HepG2 (cell line): Measurements from ENCODE around the gene UBE3B. TPM values are rescaled to one million over a fixed set of nuclear protein-coding genes. Genes with fewer than 3 reads are reported as not detected.

Source experiments
- ASH2L ChIP-seq: fragments of 300-600, 200-600 bp; sonication (generic); IDR thresholded peaks from 2 replicates; pipeline ENCODE4 v1.7.0; 2017; ENCODE audit warnings: low read depth, mild to moderate bottlenecking, moderate library complexity, mixed read lengths, low read length; ENCODE audit not compliant: insufficient read length
- HNF1A ChIP-seq, 2 experiments: sonication (generic) in 1 of 2; formaldehyde crosslinking in 1 of 2; IDR thresholded peaks; 2 replicates each; pipeline versions ENCODE4 v1.4.0 to v1.6.1; 2016 to 2020; ENCODE audit warnings: borderline replicate concordance in 1 of 2, low read depth in 1 of 2, mild to moderate bottlenecking in 1 of 2, missing genetic modification reagents in 1 of 2
- KLF11 ChIP-seq: IDR thresholded peaks from 2 replicates; pipeline ENCODE4 v1.6.1; 2016; ENCODE audit warnings: missing compliant biosample characterization
- SMC3 ChIP-seq: IDR thresholded peaks from 2 replicates; pipeline ENCODE4 v1.6.1; 2011; ENCODE audit warnings: low read length, improper control_type of control experiment
- SRSF1 ChIP-seq: fragments of 200-400 bp; formaldehyde crosslinking; optimal IDR thresholded peaks from 2 replicates; pipeline ENCODE3; 2017; ENCODE audit warnings: mild to moderate bottlenecking, low read depth, low read length, moderate library complexity
- SRSF4 ChIP-seq: fragments of 200-400 bp; formaldehyde crosslinking; IDR thresholded peaks from one replicate; pipeline ENCODE4 v1.6.1; 2018; ENCODE audit warnings: mild to moderate bottlenecking, low read depth, low read length, moderate library complexity; ENCODE audit not compliant: poor library complexity, severe bottlenecking
- TAF15 ChIP-seq: fragments of 200-400 bp; formaldehyde crosslinking; IDR thresholded peaks from one replicate; pipeline ENCODE4 v1.6.1; 2018; ENCODE audit warnings: mild to moderate bottlenecking, low read depth, low read length; ENCODE audit not compliant: poor library complexity, severe bottlenecking
- TFAP4 ChIP-seq: sonication (generic); IDR thresholded peaks from 2 replicates; pipeline ENCODE4 v1.6.1; 2016; ENCODE audit warnings: low read depth, borderline replicate concordance
- TFDP2 ChIP-seq: sonication (generic); formaldehyde crosslinking; IDR thresholded peaks from 2 replicates; pipeline ENCODE4 v1.4.0; 2020; ENCODE audit warnings: missing genetic modification reagents
- ZHX2 ChIP-seq, 2 experiments: sonication (generic) in 1 of 2; formaldehyde crosslinking in 1 of 2; IDR thresholded peaks; 2 replicates each; pipeline versions ENCODE4 v1.6.1 to v1.9.0; 2014 to 2022; ENCODE audit warnings: antibody characterized with exemption in 1 of 2, borderline replicate concordance in 1 of 2, inconsistent platforms in 1 of 2, low read depth in 1 of 2, missing genetic modification reagents in 1 of 2
- ZSCAN31 ChIP-seq: sonication (generic); formaldehyde crosslinking; IDR thresholded peaks from 2 replicates; pipeline ENCODE4 v1.5.0; 2020; ENCODE audit warnings: low read depth, mild to moderate bottlenecking, missing genetic modification reagents
- polyA plus RNA-seq, 8 experiments: library from polyadenylated mRNA; depleted of rRNA in 3 of 8; stranded (reverse) in 7 of 8; unstranded in 1 of 8; fragments of >200 nt; fragmentation: Illumina TruSeq in 4 of 8; extraction: Trizol in 4 of 8; gene quantifications; 2 replicates each; pipeline versions ENCODE4 v1.2.1 to v1.2.3, GENCODE V29; 2011 to 2016; ENCODE audit warnings: low read depth in 4 of 8, missing spikeins in 1 of 8, mixed read lengths in 1 of 8; ENCODE audit not compliant: insufficient read depth in 1 of 8
- total RNA-seq, 5 experiments: library from RNA; depleted of rRNA; stranded (reverse); fragments of >200 nt; fragmentation: Illumina TruSeq; extraction: Trizol; gene quantifications; 2 replicates each; pipeline ENCODE4 v1.2.3, GENCODE V29; 2016; ENCODE audit warnings: low read depth in 1 of 5

Gene UBE3B
- total and polyA plus RNA-seq, 2 of the 13 experiments (the other 11 are each of a cell fraction or from before 2014, with no cell fraction given) = 22.7 to 25.3 TPM

GRCh38 chr12:109573029-109573913, 95.8 kb downstream of the UBE3B start, which contains the start of the genes MMAB and MVK (continued):
- TF ChIP-seq TAF15 = no peak
- TF ChIP-seq TFDP2 (CRISPR knock-in tag) = peak; percentile 91
- peak; percentile 100 for TF ChIP-seq ZHX2 (IDR thresholded peaks at IDR 0.05; ENCODE audit: low read depth)
- TF ChIP-seq ZHX2 (CRISPR knock-in tag; IDR thresholded peaks at IDR 0.05; ENCODE audit: borderline replicate concordance) = no peak
- TF ChIP-seq KLF11 (CRISPR knock-in tag) = peak; percentile 85
- TF ChIP-seq TFAP4 = peak; percentile 82; the same call in 1 of the 2 replicates
- TF ChIP-seq ASH2L = peak; percentile 81
- TF ChIP-seq SRSF4 = no peak
- no peak for TF ChIP-seq SMC3
- TF ChIP-seq SRSF1 = no peak
- TF ChIP-seq ZSCAN31 (CRISPR knock-in tag) = peak; percentile 75; the same call in 1 of the 2 replicates
- TF ChIP-seq HNF1A (IDR thresholded peaks at IDR 0.05; ENCODE audit: low read depth) = 0 out of 2 replicates have a peak, but pooled peaks have one; percentile 22
- peak; percentile 48; the same call in 1 of the 2 replicates for TF ChIP-seq HNF1A (CRISPR knock-in tag; IDR thresholded peaks at IDR 0.05; ENCODE audit: borderline replicate concordance)
